ENCODE data around the gene RAB11FIP4. TPM values are rescaled to one million over a fixed set of nuclear protein-coding genes. Genes with fewer than 3 reads are reported as not detected.

Gene RAB11FIP4
- total and polyA plus RNA-seq, 10 of the 15 experiments (the other 5 are each of a cell fraction or from before 2014, with no cell fraction given), result 1.4 to 27.0 (median 17.6) TPM

DNA sequence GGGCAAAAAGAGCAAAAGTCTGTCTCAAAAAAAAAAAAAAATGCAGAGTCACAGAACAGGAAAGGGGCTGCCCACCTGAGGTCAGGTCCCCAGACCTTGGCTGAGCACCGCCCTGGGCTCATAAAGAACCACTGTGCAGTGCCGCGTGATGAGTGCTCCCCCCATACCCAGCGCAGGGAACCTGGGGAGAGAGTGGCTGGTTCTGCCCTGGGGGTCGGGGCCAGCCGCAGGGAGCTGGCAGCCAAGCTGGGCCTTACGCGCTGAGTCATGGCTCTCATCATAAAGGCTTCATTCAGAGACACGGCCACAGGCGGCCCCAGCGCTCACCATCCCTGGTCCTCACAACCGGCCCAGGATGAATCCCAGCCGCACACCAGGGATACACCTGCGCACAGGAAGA lies 80.7 kb downstream of the RAB11FIP4 start (continued):
- TF ChIP-seq SPI1 (IDR thresholded peaks at IDR 0.05; ENCODE audit: borderline replicate concordance, insufficient read depth, low read depth, low read length) (no peak), KLF5 (IDR thresholded peaks at IDR 0.05; ENCODE audit: partially characterized antibody) (no peak), MXI1 (IDR thresholded peaks at IDR 0.05; ENCODE audit: low read depth, low read length) (no peak), ETV6 (conservative IDR thresholded peaks at IDR 0.05 in 1 of 2, IDR thresholded peaks at IDR 0.05 in 1 of 2; ENCODE audit: borderline replicate concordance in 1 of 2, low read depth in 1 of 2) (no peak)

DNA sequence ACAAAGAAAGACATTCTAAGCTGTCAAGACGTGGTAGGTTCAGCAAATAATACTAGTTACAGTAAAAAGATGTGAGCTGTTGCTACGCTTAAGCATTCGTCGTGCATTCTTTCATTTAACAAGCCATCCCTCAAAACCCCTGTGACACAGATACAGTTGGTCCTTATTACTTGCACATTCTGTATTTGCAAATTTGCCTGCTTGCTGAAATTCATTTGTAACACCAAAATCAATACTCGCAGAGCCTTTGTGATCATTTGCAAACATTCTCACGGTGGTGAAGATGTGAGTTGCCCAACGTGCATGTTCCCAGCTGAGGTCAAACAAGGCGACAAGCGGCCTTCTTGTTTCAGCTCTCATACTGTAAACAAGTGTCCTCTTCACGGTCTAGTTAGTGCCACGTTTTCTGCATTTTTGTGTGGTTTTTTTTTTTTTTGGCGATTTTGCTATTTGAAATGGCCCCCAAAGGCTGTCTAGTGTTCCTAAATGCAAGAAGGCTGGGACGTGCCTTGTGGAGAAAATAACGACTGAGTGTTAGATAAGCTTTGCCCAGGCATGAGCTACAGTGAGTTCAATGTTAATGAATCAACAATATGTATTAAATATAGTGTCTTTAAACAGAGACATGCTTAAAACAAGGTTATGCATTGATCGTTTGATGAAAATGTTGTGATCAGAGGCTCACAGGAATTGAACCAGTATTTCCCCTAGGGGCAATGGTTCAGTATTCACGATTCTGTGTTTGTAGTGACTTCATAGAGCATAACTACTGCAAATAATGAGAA lies 84.1 kb downstream of the RAB11FIP4 start:
- Histone ChIP-seq H3K79me2 (ENCODE audit: control insufficient read depth, insufficient read depth, low read length) (no peaks in the 10 kb centered on the region), H3K36me3 (ENCODE audit: control insufficient read depth in 2 of 2, insufficient read depth in 2 of 2, low read length in 1 of 2) (no peaks in the 10 kb centered on the region), H3K4me2 (ENCODE audit: control insufficient read depth, insufficient read depth) (no peak overlapping the region), H3K27ac (ENCODE audit: control insufficient read depth, insufficient read depth) (no peak overlapping the region), H2AFZ (ENCODE audit: control insufficient read depth, low read depth, low read length) (no peak overlapping the region), H3K27me3 (replicated peaks in 1 of 2; ENCODE audit: control insufficient read depth in 2 of 2, insufficient read depth in 2 of 2, low read length in 1 of 2) (peaks cover 0 to 4% of the 10 kb centered on the region in 2 experiments; a peak in 1 of 4 replicates), H3K4me3 (no peak overlapping the region), H4K20me1 (ENCODE audit: control insufficient read depth, insufficient read depth) (no peaks in the 10 kb centered on the region), H3K9me3 (replicated peaks; ENCODE audit: control insufficient read depth, insufficient read depth, low read length) (no peaks in the 10 kb centered on the region), H3K9ac (ENCODE audit: control insufficient read depth, insufficient read depth, low read length) (no peak overlapping the region), H3K4me1 (ENCODE audit: control insufficient read depth, insufficient read depth, low read length) (no peaks in the 10 kb centered on the region)
- FAIRE-seq (no peak), ATAC-seq (no peak), DNase-seq (ENCODE audit: low read depth, low spot score) (no peak)
- TF ChIP-seq ATF2 (IDR thresholded peaks at IDR 0.05; ENCODE audit: low read length) (no peak), ZNF217 (IDR thresholded peaks at IDR 0.05) (no peak)
- TF ChIP-seq, protein P1, sequence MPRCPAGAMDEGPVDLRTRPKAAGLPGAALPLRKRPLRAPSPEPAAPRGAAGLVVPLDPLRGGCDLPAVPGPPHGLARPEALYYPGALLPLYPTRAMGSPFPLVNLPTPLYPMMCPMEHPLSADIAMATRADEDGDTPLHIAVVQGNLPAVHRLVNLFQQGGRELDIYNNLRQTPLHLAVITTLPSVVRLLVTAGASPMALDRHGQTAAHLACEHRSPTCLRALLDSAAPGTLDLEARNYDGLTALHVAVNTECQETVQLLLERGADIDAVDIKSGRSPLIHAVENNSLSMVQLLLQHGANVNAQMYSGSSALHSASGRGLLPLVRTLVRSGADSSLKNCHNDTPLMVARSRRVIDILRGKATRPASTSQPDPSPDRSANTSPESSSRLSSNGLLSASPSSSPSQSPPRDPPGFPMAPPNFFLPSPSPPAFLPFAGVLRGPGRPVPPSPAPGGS (IDR thresholded peaks at IDR 0.05; ENCODE audit: borderline replicate concordance, insufficient read depth, low read depth, low read length, poor library complexity, severe bottlenecking), result peak; percentile 87
- TF ChIP-seq, protein P2, sequence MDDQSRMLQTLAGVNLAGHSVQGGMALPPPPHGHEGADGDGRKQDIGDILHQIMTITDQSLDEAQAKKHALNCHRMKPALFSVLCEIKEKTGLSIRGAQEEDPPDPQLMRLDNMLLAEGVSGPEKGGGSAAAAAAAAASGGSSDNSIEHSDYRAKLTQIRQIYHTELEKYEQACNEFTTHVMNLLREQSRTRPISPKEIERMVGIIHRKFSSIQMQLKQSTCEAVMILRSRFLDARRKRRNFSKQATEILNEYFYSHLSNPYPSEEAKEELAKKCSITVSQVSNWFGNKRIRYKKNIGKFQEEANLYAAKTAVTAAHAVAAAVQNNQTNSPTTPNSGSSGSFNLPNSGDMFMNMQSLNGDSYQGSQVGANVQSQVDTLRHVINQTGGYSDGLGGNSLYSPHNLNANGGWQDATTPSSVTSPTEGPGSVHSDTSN (IDR thresholded peaks at IDR 0.05; ENCODE audit: insufficient replicate concordance, low read depth, low read length), result peak; percentile 26
- ChIA-PET POLR2A (interaction anchor here (1.0 kb wide), 1 partner anchor 12 kb away, joined by 4 read pairs; no protein-coding TSS in a partner anchor), CTCF (interaction anchor here (0.8 kb wide), 1 partner anchor 16 kb away, joined by 3 read pairs; no protein-coding TSS in a partner anchor), RAD21 (ENCODE audit: unreplicated experiment) (interaction anchor here (0.7 kb wide), 1 partner anchor 7 kb away, joined by 3 read pairs; no protein-coding TSS in a partner anchor), SMC1A (ENCODE audit: uncharacterized antibody, unreplicated experiment) (interaction anchor here (0.6 to 1.0 kb wide), 4 partner anchors 19 to 437 kb away, joined by 3 read pairs; no protein-coding TSS in a partner anchor)
- intact Hi-C loops (cut with micrococcal nuclease; ENCODE audit: unreplicated experiment) (no loop called here), in situ Hi-C loops (cut with MboI) (no loop called here)
- no TSS peak for BruUV-seq (replicated peaks)
- WGBS (ENCODE audit: insufficient coverage, insufficient replicate concordance, low lambda C conversion rate, missing lambda C conversion rate), result 38% methylated on average over 16 of the region's 16 CpGs
